GM10847 (cell line): ENCODE measurements around the gene PDZRN4.

Source experiments
- POLR2A ChIP-seq: IDR thresholded peaks from 2 replicates; pipeline ENCODE4 v1.6.1; 2011; ENCODE audit not compliant: insufficient read length; ENCODE audit errors: extremely low read depth

Gene PDZRN4

GRCh38 chr12:41452838-41453407, 264.8 kb downstream of the PDZRN4 start:
- TF ChIP-seq POLR2A: no peak

GRCh38 chr12:41453409-41453808, 265.3 kb downstream of the PDZRN4 start:
- no peak for TF ChIP-seq POLR2A

- no peak for TF ChIP-seq POLR2A
These were observed 271.2 kb downstream of the PDZRN4 start for GRCh38 chr12:41459111-41459905.

GRCh38 chr12:41459906-41460214, 271.7 kb downstream of the PDZRN4 start:
- no peak for TF ChIP-seq POLR2A

GRCh38 chr12:41460906-41461305, 272.8 kb downstream of the PDZRN4 start:
- TF ChIP-seq POLR2A: no peak

GRCh38 chr12:41462312-41462711, 274.2 kb downstream of the PDZRN4 start:
- TF ChIP-seq POLR2A: no peak

GRCh38 chr12:41465526-41465925, 277.4 kb downstream of the PDZRN4 start:
- no peak for TF ChIP-seq POLR2A

GRCh38 chr12:41466300-41466699, 278.2 kb downstream of the PDZRN4 start:
- no peak for TF ChIP-seq POLR2A

- TF ChIP-seq POLR2A: no peak
These were observed 278.7 kb downstream of the PDZRN4 start for GRCh38 chr12:41466802-41467201.

- no peak for TF ChIP-seq POLR2A
These were observed 279.6 kb downstream of the PDZRN4 start for GRCh38 chr12:41467591-41468325.

- TF ChIP-seq POLR2A: no peak
These were observed 280.2 kb downstream of the PDZRN4 start for GRCh38 chr12:41468341-41468740.

GRCh38 chr12:41468756-41469155, 280.6 kb downstream of the PDZRN4 start:
- TF ChIP-seq POLR2A: no peak

GRCh38 chr12:41473441-41473840, 285.3 kb downstream of the PDZRN4 start:
- no peak for TF ChIP-seq POLR2A

GRCh38 chr12:41474001-41474400, 285.9 kb downstream of the PDZRN4 start:
- TF ChIP-seq POLR2A: no peak

- TF ChIP-seq POLR2A: no peak
These were observed 288.6 kb downstream of the PDZRN4 start for GRCh38 chr12:41476499-41477439.

- TF ChIP-seq POLR2A: no peak
These were observed 291.3 kb downstream of the PDZRN4 start for GRCh38 chr12:41479426-41479825.

- no peak for TF ChIP-seq POLR2A
These were observed 297.1 kb downstream of the PDZRN4 start for GRCh38 chr12:41485203-41485602.
